ENCODE data around the gene GPR31. TPM values are rescaled to one million over a fixed set of nuclear protein-coding genes. Genes with fewer than 3 reads are reported as not detected.

Gene GPR31
- total RNA-seq, 1 donor from 2014 or later = not detected

- no peak for TF ChIP-seq CTCF (IDR thresholded peaks at IDR 0.05)
- no peak overlapping the region for H3K4me3 ChIP-seq
- H3K9me3 ChIP-seq = no peaks in the 10 kb centered on the region
- peaks cover 4% of the 10 kb centered on the region for H3K4me1 ChIP-seq
- DNase-seq (no peak), ATAC-seq (no peak)
- H3K27me3 ChIP-seq = peaks cover 23% of the 10 kb centered on the region
- intact Hi-C loops (cut with DNase I) = no loop called here
- H3K27ac ChIP-seq = no peak overlapping the region
- H3K36me3 ChIP-seq = no peaks in the 10 kb centered on the region
Observed at GRCh38 chr6:167137881-167138280, 19.9 kb downstream of the GPR31 start.

- intact Hi-C loops (cut with DNase I) = no loop called here
- Histone ChIP-seq H3K36me3 (no peaks in the 10 kb centered on the region), H3K27me3 (peaks cover 19% of the 10 kb centered on the region), H3K27ac (no peak overlapping the region), H3K4me1 (peaks cover 2% of the 10 kb centered on the region), H3K4me3 (no peak overlapping the region), H3K9me3 (no peaks in the 10 kb centered on the region)
- ATAC-seq = no peak
- no peak for TF ChIP-seq CTCF (IDR thresholded peaks at IDR 0.05)
- DNase-seq = no peak
Observed at GRCh38 chr6:167137081-167137480, 20.7 kb downstream of the GPR31 start.

- peaks cover 12% of the 10 kb centered on the region for H3K27me3 ChIP-seq
- H3K4me1 ChIP-seq = no peaks in the 10 kb centered on the region
- no peak overlapping the region for H3K4me3 ChIP-seq
- no peak for TF ChIP-seq CTCF (IDR thresholded peaks at IDR 0.05)
- H3K36me3 ChIP-seq = no peaks in the 10 kb centered on the region
- H3K27ac ChIP-seq = no peak overlapping the region
- DNase-seq = no peak
- no peak for ATAC-seq
- intact Hi-C loops (cut with DNase I) = no loop called here
- H3K9me3 ChIP-seq = no peaks in the 10 kb centered on the region
Observed at GRCh38 chr6:167136376-167136775, 21.4 kb downstream of the GPR31 start.

GRCh38 chr6:167134448-167135328 lies 23.1 kb downstream of the GPR31 start:
- Histone ChIP-seq H3K4me3 (no peak overlapping the region), H3K4me1 (no peaks in the 10 kb centered on the region), H3K9me3 (no peaks in the 10 kb centered on the region), H3K27me3 (no peaks in the 10 kb centered on the region), H3K36me3 (no peaks in the 10 kb centered on the region), H3K27ac (no peak overlapping the region)
- intact Hi-C loops (cut with DNase I) = no loop called here
- DNase-seq = no peak
- no peak for TF ChIP-seq CTCF (IDR thresholded peaks at IDR 0.05)
- ATAC-seq = no peak

- DNase-seq (no peak), ATAC-seq (peak; percentile 65)
- no peak for TF ChIP-seq CTCF (IDR thresholded peaks at IDR 0.05)
- Histone ChIP-seq H3K27me3 (no peaks in the 10 kb centered on the region), H3K4me1 (no peaks in the 10 kb centered on the region), H3K4me3 (no peak overlapping the region), H3K9me3 (no peaks in the 10 kb centered on the region), H3K36me3 (no peaks in the 10 kb centered on the region), H3K27ac (no peak overlapping the region)
- intact Hi-C loops (cut with DNase I) = no loop called here
Observed at GRCh38 chr6:167130712-167131684, 26.8 kb downstream of the GPR31 start.

All from upper lobe of right lung (tissue), 1 donor.